NOMO-1 (cell line): Measurements from ENCODE around the gene DYNLT2B.
"Not testable (repeated sequence)": the region's sequence is repeated elsewhere in the genome, so short reads cannot be mapped to it uniquely, and the experiment has no call there.

Experiments used
- DNase-seq, 2 experiments: peaks; one replicate each; lab custom pipeline; 2025; ENCODE audit not compliant: unreplicated experiment in 2 of 2; lab: John Stamatoyannopoulos, UW

Gene DYNLT2B

DNA sequence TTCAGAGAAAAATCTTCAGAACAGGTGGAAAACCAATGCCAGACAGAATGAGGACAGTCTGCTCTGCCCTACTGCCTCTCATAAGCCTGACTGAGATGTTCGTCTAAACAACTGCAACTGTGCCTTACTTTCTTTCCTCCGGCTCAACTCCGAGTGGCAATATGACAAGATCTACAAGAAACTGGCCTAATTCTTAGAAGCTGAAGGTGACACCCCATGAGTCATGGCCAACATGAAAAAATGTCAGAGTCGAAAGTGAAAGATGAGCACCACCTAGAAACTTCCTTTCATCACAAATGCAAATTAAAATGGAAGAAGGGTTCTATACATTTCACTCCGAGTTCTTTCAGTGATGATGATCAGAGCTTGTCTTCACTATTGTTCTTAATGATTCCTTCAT is 43.5 kb downstream of the DYNLT2B start:
- DNase-seq: peak; percentile 60 to 85

DNA sequence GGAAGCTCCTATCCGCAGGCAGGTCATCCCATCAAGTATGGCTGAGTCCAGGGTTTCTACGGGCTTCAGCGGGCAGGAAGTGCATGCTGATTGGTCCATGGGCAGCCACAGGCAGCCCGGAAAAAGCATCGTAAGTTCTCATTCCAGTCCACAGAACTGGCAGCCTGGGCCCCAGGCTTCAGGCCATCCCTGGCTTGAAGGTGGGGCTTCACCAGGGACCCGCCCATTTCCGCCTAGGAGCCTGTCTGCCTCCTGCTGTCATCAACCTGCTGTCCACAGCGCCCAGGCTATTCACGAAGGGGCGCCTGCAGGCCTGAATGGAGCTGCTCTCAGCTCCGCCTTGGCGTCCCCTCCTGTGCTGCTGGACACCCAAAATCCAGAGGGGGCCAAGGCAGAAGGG is 44.4 kb downstream of the DYNLT2B start:
- no peak for DNase-seq

- DNase-seq: no peak
Measured at GRCh38 chr3:196272826-196273225, 45.2 kb downstream of the DYNLT2B start.

DNA sequence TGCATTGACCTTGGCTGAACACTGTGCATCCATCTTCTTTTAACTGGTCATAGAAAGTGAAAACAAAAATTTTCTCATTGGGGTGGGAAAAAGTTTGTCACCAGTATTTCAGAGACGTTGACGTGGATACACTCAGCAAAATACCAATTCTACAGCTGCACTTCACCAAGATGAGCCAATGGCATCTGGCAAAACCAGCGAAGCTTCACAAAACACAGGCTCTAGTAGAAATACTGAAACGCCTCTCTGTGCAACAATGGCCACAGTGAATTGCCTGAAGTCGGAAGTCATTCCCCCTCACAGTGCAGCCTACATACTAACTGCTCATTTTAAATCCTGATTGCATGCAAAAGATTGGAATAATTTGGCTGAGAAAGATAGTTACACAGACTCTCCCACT is 47.5 kb downstream of the DYNLT2B start:
- no peak for DNase-seq

DNA sequence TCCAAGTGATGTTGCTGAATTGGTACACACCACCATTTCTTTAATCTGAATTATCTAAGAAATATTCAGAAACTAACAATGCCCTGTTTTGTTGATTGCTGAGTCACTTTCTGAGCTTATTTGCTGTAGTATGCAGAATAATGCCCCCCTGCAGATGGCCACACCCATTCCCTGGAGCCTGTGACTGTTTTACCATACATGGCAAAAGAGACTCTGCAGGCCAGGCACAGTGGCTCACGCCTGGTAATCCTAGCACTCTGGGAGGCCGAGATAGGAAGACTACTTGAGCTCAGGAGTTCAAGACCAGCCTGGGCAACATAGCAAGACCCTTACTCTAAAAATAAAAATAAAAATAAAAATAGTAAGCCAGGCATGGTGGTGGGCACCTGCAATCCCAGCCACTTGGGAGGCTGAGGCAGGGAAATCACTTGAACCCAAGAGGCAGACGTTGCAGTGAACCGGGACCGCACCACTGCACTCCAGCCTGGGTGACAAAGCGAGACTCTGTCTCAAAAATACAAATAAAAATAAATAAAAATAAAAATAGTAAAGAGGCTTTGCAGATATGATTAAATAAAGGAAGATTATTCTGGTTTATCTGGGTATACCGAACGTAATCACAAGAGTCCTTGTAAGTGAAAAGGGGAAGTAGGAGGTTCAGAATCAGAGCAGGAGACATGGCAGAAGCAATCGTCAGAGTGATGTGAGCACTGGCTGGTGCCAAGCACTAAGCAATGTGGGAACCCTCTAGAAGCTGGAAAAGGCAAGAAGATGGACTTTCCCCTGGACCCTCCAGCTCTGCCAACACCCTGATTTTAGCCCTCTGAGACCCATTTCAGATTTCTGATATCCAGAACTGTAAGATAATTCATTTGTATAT is 49.5 kb downstream of the DYNLT2B start:
- peak in 1 of 2 experiments; percentile 30 for DNase-seq

DNA sequence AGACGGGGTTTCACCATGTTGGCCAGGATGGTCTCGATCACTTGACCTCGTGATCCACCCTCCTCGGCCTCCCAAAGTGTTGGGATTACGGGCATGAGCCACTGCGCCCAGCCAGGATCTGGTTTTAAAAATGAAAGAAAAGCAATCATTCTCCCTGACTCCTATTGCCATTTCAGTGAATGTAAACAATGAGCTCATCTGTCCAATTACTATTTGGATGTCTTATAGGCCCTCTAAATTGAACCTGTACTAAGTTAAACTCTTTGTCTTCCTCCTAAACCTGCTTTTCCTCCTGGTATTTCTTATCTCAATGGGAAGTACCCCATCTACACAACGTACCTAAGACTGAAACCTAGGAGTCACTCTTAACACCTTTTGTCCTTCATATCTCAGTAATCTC is 54.2 kb downstream of the DYNLT2B start:
- no peak for DNase-seq

GRCh38 chr3:196260784-196261183 is 57.3 kb downstream of the DYNLT2B start:
- no peak for DNase-seq

DNA sequence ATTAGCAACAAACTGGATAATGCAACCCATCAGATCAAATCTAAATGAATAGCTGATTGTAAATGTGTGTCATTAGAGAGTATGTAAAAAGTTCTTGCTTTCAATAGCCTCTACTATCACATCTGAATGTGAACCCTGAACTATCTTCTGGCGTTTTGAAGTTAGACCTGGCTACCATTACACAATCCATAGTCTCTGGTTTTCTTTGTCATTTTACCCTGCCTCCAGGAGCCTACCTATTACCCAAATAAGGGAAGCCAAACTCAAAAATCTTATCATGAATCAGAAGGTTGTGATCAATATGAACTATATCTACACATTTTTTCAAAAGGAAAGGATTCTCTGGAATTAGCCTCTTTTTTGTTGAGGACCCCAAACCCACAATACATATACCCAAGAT is 62.3 kb downstream of the DYNLT2B start:
- DNase-seq: no peak

- no peak for DNase-seq
Measured at GRCh38 chr3:196254376-196255283, 63.4 kb downstream of the DYNLT2B start.

GRCh38 chr3:196251918-196252317 is 66.1 kb downstream of the DYNLT2B start:
- DNase-seq: no peak

GRCh38 chr3:196246612-196247308 is 71.3 kb downstream of the DYNLT2B start:
- peak; percentile 97 to 99 for DNase-seq

GRCh38 chr3:196244166-196244565 is 73.9 kb downstream of the DYNLT2B start:
- not testable (repeated sequence) for DNase-seq

- DNase-seq: no peak
Measured at GRCh38 chr3:196241704-196242103, 76.3 kb downstream of the DYNLT2B start.
